Measurements from ENCODE around the gene PRR36.
A peak's percentile ranks its signal among the peaks of the same experiment; 100 is the strongest.
"Not testable (repeated sequence)": the region's sequence is repeated elsewhere in the genome, so short reads cannot be mapped to it uniquely, and the experiment has no call there.

PRR36 gene

DNA sequence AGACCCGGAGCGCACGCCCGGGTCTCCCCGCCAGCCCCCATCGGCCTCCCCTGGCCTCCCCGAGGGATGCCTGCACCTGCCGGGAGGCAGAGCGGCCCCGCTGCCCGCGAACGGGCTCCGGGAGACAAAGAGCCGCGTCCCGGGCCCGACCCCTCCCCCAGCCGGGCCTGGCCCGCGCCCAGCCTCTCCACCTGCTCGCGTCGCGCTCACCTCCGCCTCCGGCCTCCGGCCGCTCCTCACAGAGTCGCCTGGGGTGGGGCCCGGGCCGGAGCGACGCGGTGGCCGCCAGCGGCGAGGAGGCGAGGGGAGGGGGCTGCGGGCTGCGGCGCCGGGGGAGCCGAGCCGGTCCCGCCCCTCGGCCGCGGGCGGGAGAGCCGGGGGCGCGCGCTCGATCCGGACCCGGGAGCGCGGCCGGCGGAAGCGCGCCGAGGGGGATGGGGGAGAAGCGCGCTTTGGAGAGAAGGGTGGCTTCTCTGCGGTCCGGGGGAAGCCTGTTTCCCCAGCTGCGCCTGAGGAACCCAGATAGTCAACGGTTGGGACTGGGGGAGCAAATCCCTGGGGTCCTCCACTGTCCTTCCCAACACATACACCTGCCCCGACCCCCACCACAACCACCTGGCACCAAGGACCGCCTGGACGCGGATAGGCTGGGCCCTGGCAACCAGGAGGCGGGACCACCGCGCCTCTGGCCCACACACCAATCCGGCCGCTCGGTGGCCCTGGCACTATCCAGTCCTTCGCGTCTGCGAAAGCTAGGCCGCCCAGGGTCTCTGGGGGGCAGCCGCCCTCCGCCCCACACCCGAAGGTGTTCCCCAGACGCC is at the start of gene PRR36:
TSS of gene PRR36 (minus strand) at position 315 of the 821 bp plus-strand sequence. CDS start 701 bp downstream, outside the sequence.
- peak in 43 of 56 donors; percentile 8 to 82 (median 56) for DNase-seq

DNA sequence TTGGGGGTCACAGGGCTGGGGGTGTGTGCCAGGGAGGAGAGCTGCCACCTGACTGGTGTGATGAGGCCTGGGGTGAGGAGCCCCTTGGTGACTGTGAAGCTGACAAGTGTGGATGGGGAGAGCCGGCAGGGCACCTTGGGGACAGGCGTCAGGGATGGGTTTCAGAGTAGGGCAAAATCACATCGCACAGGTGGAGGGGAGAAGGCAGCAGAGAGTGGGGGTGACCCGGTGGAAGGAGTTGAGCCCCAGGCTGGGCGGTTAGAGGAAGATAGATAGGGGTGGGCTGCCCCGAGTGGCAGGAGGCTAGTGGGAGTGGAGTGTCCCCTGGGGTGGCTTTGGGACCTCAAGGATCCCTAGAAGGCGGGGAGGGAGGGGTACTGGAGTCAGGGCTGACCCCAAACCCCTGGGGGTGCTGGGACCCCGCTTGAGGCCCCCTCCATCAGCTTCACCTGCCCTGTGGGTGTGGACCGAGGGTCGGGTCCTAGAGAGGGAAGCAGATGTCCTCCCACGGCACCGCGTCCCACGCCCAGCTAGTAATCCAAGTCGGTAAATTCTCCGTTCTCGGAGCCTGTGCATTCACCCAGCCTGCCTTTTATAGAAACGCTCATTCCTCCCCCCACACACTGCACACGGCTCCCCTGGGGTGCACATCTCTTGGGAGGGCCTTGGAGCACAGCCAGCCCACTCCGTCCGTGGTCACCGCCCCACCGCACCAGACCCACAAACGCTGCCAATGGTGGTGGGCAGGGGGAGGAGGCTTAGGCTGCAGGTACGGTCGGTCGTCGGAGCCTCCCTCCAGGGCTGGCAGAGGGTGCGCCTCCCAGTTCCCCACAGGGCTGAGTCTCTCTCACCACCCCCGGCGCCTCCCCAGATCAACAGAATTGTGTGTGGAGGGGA is 49.4 kb upstream of the PRR36 start:
- peak in 36 of 56 donors; percentile 5 to 84 (median 44) for DNase-seq

DNA sequence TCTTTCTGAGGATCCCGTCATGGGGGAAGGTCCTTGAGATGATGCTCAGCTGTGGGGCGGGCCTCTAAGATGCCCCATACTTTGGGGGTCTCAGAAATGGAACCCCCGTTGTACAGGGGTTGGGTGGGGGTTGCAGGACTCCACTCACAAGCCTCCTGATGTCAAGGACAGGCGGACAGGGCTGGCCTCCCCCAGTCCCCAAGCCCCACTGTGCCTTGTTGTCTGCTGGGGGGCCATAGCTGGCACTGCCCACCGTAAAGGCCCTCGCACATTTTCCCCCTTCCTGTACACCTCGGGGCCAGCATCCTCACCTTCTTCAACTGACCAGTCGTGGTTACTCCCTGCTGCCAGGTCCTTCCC is 48.6 kb upstream of the PRR36 start:
- DNase-seq = no peak

DNA sequence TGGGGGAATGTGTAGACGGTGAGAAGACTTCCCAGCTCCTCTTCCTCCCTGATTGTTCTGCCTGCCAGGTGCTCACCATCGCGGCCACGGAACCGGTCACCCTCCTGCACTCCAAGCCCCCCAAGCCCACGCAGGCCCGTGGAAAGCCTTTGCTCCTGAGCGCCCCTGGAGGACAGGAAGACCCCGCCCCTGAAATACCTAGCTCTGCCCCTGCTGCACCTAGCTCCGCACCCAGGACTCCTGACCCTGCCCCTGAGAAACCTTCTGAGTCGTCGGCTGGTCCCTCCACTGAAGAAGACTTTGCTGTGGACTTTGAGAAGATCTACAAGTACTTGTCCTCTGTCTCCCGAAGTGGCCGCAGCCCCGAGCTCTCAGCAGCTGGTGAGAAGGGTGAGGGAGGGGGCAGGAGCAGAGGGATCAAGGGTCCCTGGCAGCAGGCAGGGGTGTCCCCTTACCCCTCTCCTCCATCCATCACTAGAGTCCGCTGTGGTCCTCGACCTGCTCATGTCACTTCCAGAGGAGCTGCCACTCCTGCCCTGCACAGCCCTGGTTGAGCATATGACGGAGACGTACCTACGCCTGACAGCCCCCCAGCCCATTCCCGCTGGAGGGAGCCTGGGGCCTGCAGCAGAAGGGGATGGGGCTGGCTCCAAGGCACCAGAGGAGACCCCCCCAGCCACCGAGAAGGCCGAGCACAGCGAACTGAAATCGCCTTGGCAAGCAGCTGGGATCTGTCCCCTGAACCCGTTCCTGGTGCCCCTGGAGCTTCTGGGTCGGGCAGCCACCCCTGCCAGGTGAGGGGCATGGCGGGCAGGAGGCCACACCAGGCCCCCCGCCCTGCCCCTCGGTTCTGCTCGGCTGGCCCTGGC is 48.0 kb upstream of the PRR36 start:
- DNase-seq = peak in 1 of 56 donors; percentile 14

DNA sequence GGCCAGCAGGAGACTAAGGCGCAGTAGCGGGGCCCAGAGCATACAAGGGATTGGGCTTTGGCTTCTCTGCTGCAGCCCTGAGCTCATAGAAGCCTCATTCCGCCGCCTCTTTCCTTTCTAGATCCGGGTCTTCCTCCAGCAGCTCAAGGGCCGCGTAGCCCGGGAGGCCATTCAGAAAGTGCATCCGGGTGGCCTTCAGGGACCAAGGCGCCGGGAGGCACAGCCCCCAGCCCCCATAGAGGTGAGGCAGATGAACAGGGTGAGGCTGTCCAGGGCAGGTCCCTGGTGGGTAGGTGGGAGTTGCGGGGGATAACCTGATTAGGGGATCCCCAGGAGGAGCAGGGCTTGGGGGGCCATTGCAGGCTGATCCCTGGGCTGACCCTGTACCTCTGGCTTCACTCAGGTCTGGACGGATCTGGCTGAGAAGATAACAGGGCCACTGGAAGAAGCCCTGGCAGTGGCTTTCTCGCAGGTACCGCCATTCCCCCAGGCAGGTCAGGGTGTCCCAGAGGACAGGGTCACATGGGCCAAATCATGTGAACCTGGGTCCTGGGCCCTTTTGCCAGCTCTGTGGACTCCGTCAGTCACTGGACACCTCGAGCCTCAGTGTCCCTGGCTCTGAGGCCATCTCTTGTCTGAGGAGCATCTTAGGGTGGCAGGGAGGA is 47.2 kb upstream of the PRR36 start:
- peak in 3 of 56 donors; percentile 20 to 51 (median 43) for DNase-seq

DNA sequence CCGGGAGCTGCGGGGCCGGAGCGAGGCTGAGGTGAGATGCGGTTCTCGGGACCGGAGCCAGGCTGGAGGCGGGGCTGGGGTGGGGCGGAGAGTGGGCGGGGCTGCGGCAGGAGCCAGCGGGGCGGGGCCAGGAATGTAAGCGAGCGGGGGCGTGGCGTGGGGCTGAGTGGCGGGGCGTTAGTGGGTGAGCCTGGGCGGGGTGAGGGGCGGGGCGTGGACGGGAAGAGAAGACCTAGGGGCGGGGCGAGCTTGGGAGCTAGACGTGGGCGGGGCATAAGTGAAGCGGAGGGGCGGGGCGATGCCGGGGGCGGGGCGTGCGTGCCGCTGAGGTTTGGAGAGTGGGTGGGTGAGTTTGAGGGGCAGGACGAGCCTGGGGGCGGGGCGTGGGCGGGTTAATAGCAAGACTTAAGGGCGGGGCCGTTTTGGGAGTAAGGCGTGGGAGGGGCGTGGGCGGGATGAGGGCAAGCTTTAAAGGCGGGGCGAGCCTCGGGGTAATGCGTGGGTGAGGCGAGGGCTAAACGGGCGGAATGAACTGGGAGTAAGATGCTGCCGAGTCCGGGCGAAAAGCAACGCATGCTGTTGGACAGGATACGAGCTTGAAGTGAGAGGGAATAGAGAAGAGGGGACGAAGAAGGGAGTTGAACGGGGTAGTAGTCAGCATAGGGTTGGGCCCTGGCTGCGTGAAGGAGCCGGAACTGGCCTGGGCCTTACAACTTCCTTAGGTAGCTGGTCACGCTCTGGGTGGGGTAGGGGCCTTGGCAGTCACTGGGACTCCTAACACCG is 46.5 kb upstream of the PRR36 start:
- peak; percentile 77 to 100 (median 97) for DNase-seq

DNA sequence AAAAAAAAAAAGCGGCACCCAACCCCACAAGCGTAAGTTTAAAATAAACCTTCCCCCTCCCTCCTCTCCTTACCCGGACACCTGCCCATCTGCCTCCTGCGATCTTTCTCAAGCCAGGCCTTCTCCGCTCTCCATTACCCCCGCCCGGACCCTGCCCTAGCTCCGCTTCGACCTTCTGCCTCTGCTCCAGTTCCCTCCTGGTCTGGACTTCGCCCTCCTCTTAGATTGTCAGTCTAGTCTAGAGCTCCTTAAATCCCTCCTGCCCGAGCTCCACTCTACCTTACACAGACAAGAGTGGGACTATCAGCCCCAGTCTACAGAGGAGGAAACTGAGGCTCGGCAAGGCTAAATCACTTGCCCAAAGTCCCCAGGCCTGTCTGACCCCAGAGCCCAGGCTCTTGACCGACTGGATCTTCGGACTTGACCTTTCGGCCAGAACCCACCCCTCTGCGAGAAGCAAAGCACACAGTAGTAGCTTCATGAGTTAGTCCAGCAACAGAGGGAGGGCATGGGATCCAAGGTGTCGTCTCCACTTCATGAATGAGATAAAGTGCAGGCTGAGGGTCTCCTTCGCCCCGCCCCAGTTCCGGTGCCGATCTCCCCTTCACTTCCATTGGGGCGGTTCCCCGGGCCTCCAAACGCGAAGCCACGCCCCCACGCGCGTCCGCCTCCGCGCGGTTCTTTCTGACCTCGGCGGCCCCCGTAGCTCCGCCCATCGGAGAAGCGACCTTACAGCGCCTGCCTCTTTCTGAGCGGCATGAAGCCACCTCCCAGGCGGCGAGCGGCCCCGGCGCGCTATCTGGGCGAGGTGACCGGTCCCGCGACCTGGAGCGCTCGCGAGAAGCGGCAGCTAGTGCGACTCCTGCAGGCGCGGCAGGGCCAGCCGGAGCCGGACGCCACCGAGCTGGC is 45.7 kb upstream of the PRR36 start, which contains the start of gene SNAPC2:
TSS of gene SNAPC2 (plus strand) at position 729 of the 909 bp plus-strand sequence. CDS start at position 758, 29 bp downstream.
- DNase-seq = peak in 55 of 56 donors; percentile 62 to 98 (median 92)

DNA sequence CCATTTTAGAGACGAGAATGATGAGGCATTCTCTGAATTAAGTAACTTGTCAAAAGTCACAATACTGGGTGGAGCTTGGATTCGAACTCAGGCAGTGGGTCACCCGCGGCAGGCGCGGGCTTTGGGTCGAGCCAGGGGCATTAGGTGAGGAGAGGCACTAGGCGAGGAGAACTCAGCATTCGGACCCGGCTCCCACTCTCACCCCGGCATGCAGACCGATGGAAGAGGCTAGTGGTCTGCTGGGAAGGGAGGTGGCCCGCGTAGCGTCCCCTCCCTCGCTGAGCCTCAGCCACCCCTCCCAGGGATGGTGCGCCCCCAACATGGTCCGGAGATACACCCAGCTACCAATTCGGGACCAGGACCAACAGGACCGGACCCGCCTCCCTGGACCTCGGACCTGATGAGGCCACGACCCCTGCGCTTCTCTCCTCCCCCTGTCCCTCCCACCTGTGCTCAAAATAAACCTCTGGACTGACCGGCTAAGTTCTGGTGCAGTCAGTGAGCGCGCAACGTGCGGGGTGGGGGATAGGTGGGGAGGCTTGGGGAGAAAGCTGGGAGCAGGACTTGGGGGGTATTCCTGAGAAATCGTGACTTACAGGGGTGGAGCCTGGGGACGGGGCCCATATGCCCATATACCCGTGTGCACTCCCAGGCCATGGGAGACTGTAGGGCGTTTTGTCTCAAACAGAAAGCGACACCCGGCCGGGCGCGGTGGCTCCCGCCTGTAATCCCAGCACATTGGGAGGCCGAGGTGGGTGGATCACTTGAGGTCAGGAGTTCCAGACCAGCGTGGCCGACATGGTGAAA is 44.6 kb upstream of the PRR36 start:
- DNase-seq = peak in 1 of 56 donors; percentile 9

DNA sequence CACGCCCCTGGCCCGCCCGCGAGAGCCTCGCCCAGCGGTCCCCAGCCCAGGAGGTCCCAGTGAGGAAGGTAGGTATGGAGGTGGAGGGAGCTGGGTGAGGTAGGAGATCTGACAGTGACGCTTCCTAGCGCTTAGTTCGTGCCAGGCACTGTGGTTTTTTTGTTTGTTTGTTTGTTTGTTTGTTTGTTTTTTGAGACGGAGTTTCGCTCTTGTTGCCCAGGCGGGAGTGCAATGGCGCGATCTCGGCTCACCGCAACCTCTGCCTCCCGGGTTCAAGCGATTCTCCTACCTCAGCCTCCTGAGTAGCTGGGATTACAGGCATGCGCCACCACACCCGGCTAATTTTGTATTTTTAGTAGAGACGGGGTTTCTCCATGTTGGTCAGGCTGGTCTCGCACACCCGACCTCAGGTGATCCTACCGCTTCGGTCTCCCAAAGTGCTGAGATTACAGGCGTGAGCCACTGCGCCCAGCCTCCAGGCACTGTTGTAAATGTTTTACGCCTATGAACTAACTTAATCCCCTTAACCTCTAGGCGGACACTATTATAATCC is 43.9 kb upstream of the PRR36 start:
- not testable (repeated sequence) for DNase-seq

DNA sequence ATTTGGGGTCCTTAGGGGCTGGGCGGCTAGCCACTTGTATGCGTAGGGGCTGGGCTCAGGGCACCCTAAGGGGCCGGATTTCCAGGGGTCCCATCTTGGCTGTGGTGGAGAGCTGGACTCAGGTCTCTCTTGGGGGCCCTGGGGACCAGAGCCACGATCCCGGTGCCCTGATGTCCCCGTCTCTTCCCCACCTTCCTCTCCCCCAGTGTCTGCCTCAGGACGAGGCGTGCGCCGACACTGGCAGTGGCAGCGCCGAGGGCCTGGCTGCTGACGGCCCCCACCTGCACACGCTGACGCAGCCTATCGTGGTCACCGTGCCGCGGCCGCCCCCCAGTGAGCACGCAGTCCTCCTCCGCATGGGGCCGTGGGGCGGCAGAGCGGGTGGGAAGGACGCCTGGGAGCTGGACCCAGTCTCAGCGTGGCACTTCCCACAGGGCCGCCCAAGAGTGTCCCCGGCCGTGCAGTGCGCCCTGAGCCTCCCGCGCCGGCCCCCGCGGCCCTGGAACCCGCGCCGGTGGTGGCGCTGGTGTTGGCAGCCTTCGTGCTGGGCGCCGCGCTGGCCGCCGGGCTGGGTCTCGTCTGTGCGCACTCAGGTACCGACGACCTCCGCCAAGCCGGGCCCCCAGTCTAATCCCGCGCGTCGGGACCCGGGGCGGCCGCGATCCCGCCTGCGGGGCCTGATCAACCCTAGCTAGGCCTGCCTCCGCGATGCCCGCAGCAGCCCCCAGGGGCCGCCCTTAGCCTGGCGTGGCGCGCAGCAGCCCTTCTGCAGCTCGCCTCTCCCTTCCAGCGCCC is 43.3 kb upstream of the PRR36 start:
- DNase-seq = peak in 7 of 56 donors; percentile 11 to 52 (median 13)

DNA sequence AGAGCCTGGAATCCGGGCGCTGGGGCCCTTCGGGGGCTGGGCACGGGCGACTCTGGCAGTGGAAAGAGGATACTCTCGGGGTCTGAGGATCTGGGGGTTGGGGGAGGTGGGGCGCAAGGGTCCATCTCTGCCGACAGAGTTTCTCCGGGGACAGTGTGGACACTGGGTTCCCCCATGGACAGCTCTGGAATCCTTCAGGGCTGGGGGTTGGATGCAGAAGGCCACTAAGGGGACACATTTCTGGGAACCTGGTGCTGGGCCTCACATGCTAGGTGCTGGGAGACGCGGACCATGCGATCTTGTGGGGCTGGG is 42.7 kb upstream of the PRR36 start:
- no peak for DNase-seq

DNA sequence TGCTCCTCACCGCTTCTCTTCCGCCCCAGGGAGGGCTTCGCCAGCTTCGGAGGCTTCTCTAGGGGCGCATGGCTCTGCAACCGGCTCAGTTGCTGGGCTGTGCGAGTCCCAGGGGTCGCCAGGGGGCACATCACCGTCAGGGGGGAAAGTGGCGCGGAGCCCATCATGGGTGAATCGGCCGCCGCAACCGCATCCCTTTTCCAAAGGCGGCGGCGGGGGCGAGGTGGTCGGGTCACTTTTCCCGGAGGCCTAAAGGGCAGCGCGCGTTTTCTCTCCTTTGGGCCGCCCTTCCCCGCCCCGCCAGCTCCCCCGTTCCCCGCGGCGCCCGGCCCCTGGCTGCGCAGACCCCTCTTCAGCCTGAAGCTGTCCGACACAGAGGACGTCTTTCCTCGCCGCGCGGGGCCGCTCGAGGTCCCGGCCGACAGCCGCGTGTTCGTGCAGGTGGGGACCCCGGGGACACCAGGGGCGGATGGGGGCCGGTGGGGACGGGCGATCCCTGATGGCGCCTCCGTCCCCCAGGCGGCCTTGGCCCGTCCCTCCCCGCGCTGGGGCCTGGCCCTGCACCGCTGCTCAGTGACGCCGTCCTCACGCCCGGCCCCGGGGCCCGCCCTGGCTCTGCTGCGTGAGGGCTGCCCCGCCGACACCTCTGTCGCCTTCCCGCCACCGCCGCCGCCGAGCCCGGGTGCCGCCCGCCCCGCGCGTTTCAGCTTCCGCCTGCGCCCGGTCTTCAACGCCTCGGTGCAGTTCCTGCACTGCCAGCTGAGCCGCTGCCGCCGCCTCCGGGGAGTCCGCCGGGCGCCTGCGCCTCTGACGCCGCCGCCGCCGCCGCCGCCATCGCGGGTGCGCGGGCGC is 42.1 kb upstream of the PRR36 start:
- peak in 5 of 56 donors; percentile 6 to 72 (median 16) for DNase-seq

DNA sequence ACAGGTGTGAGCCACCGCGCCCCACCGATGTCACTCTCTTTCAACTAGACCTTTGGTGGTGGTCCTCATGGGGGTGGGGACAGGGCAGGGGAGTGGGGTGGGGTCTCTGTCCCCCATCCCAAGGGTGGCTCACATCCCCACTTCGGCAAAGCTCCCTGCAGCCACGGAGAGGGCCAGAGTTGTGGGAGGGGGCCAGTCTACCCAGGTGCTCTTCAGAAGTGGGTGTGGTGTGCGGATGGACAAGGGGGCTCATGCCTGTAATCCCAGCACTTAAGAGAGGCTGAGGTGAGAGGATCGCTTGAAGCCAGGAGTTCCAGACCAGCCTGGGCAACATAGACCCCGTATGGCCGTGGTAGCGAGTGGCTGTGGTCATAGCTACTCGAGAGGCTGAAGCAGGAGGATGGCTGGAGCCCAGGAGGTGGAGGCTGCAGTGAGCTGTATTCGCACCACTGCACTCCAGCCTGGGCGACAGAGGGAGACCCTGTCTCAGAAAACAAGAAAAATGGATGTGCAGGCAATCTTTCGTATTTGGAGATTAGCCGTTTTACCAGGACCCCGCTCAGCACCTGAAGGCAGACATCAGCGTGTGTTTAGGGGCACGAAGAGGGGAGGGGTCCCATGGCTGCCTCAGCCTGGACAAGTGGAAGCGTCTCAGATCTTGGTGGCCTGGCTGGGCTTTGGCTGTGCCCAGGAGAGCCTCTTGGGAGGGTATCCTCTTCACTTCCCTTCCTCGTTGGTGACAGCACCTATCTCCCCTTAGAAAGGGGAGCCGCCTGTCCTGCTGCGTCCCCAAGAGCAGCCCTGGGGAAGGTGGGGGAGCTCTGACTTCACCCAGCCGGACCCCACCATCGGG is 41.3 kb upstream of the PRR36 start:
- DNase-seq = no peak

DNA sequence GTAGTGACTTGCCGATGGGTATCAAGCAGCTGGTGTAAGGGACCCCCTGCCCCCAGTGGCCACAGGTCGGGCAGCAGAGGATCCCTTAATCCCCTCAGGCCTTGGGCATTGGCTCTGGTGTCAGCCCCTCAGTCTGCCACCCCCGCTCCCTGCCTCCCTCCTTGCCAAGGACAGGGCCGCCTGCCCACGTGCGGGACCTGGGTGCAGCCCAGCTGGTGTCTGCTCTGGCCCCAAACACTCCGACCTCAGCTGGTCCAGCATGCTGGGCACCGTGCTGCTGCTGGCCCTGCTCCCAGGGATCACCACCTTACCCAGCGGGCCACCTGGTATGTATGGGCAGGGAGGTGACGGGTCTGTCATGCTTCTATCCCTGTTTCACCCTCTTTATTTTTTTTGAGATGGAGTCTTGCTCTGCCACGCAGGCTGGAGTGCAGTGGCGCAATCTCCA is 40.4 kb upstream of the PRR36 start, which contains the start of gene TGFBR3L:
TSS of gene TGFBR3L (plus strand) at position 233 of the 448 bp plus-strand sequence.
- DNase-seq = no peak
